Heart right ventricle (tissue), 16 donors: ENCODE data around the gene UIMC1. TPM values are rescaled to one million over a fixed set of nuclear protein-coding genes. Genes with fewer than 3 reads are reported as not detected.

Experiments
- ATAC-seq, 8 donors: fragments of 200-7000 bp; cut with Tn5 transposase; one replicate each; pipeline ENCODE4 v1.9.1; 2020; ENCODE audit warnings: mild to moderate bottlenecking in 8 of 8, moderate library complexity in 8 of 8, moderate number of reproducible peaks in 1 of 8
- DNase-seq, 2 donors: peaks; one replicate each; pipeline ENCODE4 v3.0.0-alpha.2; 2020
- H3K27ac ChIP-seq, 10 donors: fragments of 200-600 bp; sonication (generic) in 2 of 10; one replicate each; pipeline versions ENCODE4 v1.5.0 to v1.8.0; 2020 to 2022; ENCODE audit warnings: mild to moderate bottlenecking in 3 of 10
- H3K27me3 ChIP-seq, 7 donors: fragments of 200-600 bp; one replicate each; pipeline ENCODE4 v1.8.0; 2021 to 2022; ENCODE audit warnings: mild to moderate bottlenecking in 2 of 7
- H3K36me3 ChIP-seq, 9 donors: fragments of 200-600 bp; sonication (generic) in 1 of 9; one replicate each; pipeline versions ENCODE4 v1.5.0 to v1.8.0; 2020 to 2022; ENCODE audit warnings: mild to moderate bottlenecking in 2 of 9
- H3K4me1 ChIP-seq, 9 donors: fragments of 200-600 bp; sonication (generic) in 1 of 9; one replicate each; pipeline versions ENCODE4 v1.5.0 to v1.8.0; 2020 to 2022; ENCODE audit warnings: mild to moderate bottlenecking in 4 of 9
- H3K4me3 ChIP-seq, 10 donors: fragments of 200-600 bp; sonication (generic) in 2 of 10; one replicate each; pipeline versions ENCODE4 v1.5.0 to v1.8.0; 2020 to 2022; ENCODE audit warnings: mild to moderate bottlenecking in 7 of 10, moderate library complexity in 2 of 10
- H3K9me3 ChIP-seq, 11 donors: fragments of 200-600 bp in 10 of 11; sonication (generic) in 2 of 11; one replicate each; pipeline versions ENCODE4 v1.5.0 to v1.8.0; 2013 to 2022; ENCODE audit warnings: mild to moderate bottlenecking in 2 of 11, control low read depth in 1 of 11, moderate library complexity in 1 of 11
- CTCF ChIP-seq, 9 donors: fragments of 200-600 bp; sonication (generic) in 2 of 9; IDR thresholded peaks; one replicate each; pipeline versions ENCODE4 v1.5.0 to v1.8.0; 2021 to 2022; ENCODE audit warnings: antibody characterized with exemption in 9 of 9, mild to moderate bottlenecking in 5 of 9, moderate library complexity in 1 of 9
- WGBS, 2 donors: extraction: QIAGEN DNeasy Blood & Tissue Kit; methylation state at CpG; one replicate each; pipeline ENCODE4 v1.1.7; 2013; ENCODE audit warnings: inconsistent platforms in 1 of 2; 5-methylcytosine and 5-hydroxymethylcytosine counted together
- intact Hi-C, 10 donors: fragments of 100-400 bp; cut with DNase I; formaldehyde crosslinking; loops; one replicate each; pipeline versions ENCODE4 v1.11.1 to v1.14.2; 2022
- polyA plus RNA-seq, 2 donors: library from polyadenylated mRNA; stranded (reverse); fragments of 200-250 nt; gene quantifications; one replicate each; pipeline ENCODE4 v1.2.3, GENCODE V29; 2013
- total RNA-seq, 10 donors: library from RNA; stranded (reverse); fragmentation: NEBNext Ultra II Directional in 3 of 10; extraction: Animal tissue kit (Norgen Biotek cat#: 25700) in 3 of 10; gene quantifications; one replicate each; pipeline versions ENCODE4 v1.2.1 to v1.2.4, GENCODE V29; 2021 to 2023
- donor health status: Arrhythmogenic right ventricular cardiomyopathy.
- donor health status: ischemic (EF 13 %, LVEDD 7.1; RV severe dilation, severe dysfunction).
- donor health status: healthy with polysubstance abuse.
- donor health status: DM: no; HTN: yes; CAD: no.
- donor health status: DM: no; HTN: no; CAD: no.
- donor health status: ischemic (EF 25% LVEDD 6.9; RV normal size, moderate dysfunction).
- donor health status: ischemic (EF 25% LVEDD 5.7; RV mildly dilated, moderate dysfunction).
- donor health status: healthy.
- donor health status: DM: yes; HTN: yes; CAD: no.
- donor health status: Ischemic cardiomyopathy.
- donor health status: ischemic (EF 35%, LVEDD 5.7; RV mildly dilated, moderate dysfunction).
- donor health status: nonischemic (EF 11% LVEDD 7.7; RV severe dilation, severe dysfunction).
- donor health status: DM: yes; HTN: yes; CAD: no.
- donor health status: PGD.
- donor health status: ischemic (EF 29% LVEDD 5.4; RV normal size, mild dysfunction).
- donor health status: nonischemic (EF 23%, LVEDD 6.1; RV moderate dilation, normal function).

Gene UIMC1
- total and polyA plus RNA-seq, 12 donors = 24.0 to 45.5 (median 35.3) TPM

DNA sequence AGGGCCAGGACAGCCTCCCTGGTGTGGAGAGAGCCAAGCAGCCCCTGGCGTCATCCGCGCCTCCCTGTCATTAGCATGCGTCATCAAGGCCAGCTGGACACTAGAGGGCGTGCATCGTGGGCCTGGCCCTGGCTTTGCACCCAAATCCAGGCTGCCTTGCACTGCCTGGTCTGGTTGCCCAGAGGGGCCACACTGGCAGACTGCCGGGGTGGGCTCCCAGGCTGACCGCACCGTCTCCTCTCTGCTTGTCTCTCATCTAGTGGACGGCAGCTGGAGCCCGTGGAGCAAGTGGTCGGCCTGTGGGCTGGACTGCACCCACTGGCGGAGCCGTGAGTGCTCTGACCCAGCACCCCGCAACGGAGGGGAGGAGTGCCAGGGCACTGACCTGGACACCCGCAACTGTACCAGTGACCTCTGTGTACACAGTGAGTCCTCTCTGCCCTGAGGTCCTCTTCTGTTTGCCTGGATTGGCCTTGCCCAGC, 136.4 kb downstream of the UIMC1 start:
- no peaks in the 10 kb centered on the region for H3K9me3 ChIP-seq
- peak in 1 of 2 donors; percentile 14 for DNase-seq
- no peaks in the 10 kb centered on the region for H3K4me1 ChIP-seq
- no peak overlapping the region for H3K27ac ChIP-seq
- peaks cover 0 to 69% (median 50%) of the 10 kb centered on the region in 7 donors for H3K27me3 ChIP-seq
- peak in 7 of 9 donors; percentile 31 to 45 (median 35) for TF ChIP-seq CTCF (IDR thresholded peaks at IDR 0.05)
- peak in 4 of 8 donors; percentile 33 to 74 (median 58) for ATAC-seq
- H3K36me3 ChIP-seq = no peaks in the 10 kb centered on the region
- H3K4me3 ChIP-seq = no peak overlapping the region
- intact Hi-C loops = no loop called here
- WGBS, 2 donors = 54 to 57% methylated on average over 17 of the region's 17 CpGs

DNA sequence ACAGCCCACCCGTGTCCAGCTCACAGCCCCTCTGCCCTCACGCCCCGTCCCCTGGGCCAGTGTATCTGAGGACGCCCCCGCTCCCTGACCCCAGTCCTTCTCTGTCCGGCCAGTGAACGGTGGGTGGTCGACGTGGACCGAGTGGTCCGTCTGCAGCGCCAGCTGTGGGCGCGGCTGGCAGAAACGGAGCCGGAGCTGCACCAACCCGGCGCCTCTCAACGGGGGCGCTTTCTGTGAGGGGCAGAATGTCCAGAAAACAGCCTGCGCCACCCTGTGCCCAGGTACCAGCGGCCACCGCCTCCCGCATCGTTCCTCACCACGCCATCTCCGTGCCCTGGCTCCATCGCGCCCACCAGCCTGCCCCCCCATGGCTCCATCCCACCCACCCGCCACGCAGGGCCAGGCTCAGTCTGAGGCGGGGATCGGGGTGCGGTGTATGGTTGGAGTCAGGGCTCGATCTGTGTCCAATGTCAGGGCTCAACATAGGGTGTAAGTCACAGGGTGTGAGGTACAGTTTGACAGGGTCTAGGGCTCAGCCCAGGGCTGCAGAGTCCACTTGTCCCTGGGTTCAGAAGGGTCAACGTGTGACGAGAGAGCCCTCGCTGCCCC, 137.0 kb downstream of the UIMC1 start:
- DNase-seq (no peak), ATAC-seq (peak in 2 of 8 donors; percentile 8 to 29)
- Histone ChIP-seq H3K27me3 (peaks cover 0 to 69% (median 50%) of the 10 kb centered on the region in 7 donors), H3K36me3 (no peaks in the 10 kb centered on the region), H3K27ac (no peak overlapping the region), H3K4me1 (no peaks in the 10 kb centered on the region), H3K9me3 (no peaks in the 10 kb centered on the region), H3K4me3 (no peak overlapping the region)
- intact Hi-C loops = no loop called here
- TF ChIP-seq CTCF (IDR thresholded peaks at IDR 0.05) = no peak
- WGBS, 2 donors = 79% methylated on average over 38 of the region's 38 CpGs

GRCh38 chr5:176868731-176869130, 137.8 kb downstream of the UIMC1 start:
- Histone ChIP-seq H3K4me1 (no peaks in the 10 kb centered on the region), H3K4me3 (no peak overlapping the region), H3K36me3 (no peaks in the 10 kb centered on the region), H3K27me3 (peaks cover 0 to 68% (median 57%) of the 10 kb centered on the region in 7 donors), H3K27ac (no peak overlapping the region), H3K9me3 (no peaks in the 10 kb centered on the region)
- intact Hi-C loops = no loop called here
- TF ChIP-seq CTCF (IDR thresholded peaks at IDR 0.05) = no peak
- 92% methylated on average over 20 of the region's 20 CpGs for WGBS, 2 donors
- no peak for DNase-seq
- ATAC-seq = no peak

DNA sequence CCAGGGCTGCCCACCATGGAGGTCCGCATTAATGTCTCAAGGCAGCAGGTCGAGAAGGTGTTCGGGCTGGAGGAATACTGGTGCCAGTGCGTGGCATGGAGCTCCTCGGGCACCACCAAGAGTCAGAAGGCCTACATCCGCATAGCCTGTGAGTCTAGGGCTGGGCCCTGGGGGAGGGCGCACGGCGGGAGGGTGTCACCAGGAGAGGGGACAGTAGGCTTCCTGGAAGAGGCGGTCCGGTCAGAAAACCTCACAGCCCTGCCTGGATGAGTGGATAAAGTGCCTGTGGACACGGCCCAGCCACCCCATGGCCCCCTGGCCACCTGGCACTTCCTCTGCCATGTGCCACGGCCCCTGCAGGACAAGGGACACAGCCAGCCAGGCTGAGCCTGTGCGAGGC, 138.5 kb downstream of the UIMC1 start:
- Histone ChIP-seq H3K4me3 (no peak overlapping the region), H3K4me1 (no peaks in the 10 kb centered on the region), H3K9me3 (no peaks in the 10 kb centered on the region), H3K27ac (no peak overlapping the region), H3K27me3 (peaks cover 0 to 72% (median 59%) of the 10 kb centered on the region in 7 donors), H3K36me3 (no peaks in the 10 kb centered on the region)
- intact Hi-C loops = no loop called here
- 88 to 90% methylated on average over 14 of the region's 14 CpGs for WGBS, 2 donors
- TF ChIP-seq CTCF (IDR thresholded peaks at IDR 0.05) = no peak
- ATAC-seq = no peak
- DNase-seq = no peak
